Fibroblast of villous mesenchyme (primary cell): ENCODE measurements around the gene KCNJ14. TPM values are rescaled to one million over a fixed set of nuclear protein-coding genes. Genes with fewer than 3 reads are reported as not detected.

Experiments
- DNase-seq: peaks from one replicate; pipeline ENCODE4 v3.0.0-alpha.2; 2010; ENCODE audit warnings: low read depth
- H3K4me3 ChIP-seq: 2 replicates; pipeline ENCODE4 v1.5.1; 2011; ENCODE audit warnings: low read depth, mild to moderate bottlenecking, low read length
- total RNA-seq: library from RNA; depleted of rRNA; stranded (reverse); fragments of >200 nt; gene quantifications from 2 replicates; pipeline ENCODE4 v1.2.3, GENCODE V29; 2012
- TF ChIP-seq, protein P1 (sequence below): IDR thresholded peaks from 2 replicates; pipeline ENCODE4 v1.5.1; 2012; ENCODE audit warnings: low read depth, mild to moderate bottlenecking, low read length; ENCODE audit not compliant: insufficient read depth

KCNJ14 gene
- total RNA-seq, 1 donor, result 0.43 TPM

DNA sequence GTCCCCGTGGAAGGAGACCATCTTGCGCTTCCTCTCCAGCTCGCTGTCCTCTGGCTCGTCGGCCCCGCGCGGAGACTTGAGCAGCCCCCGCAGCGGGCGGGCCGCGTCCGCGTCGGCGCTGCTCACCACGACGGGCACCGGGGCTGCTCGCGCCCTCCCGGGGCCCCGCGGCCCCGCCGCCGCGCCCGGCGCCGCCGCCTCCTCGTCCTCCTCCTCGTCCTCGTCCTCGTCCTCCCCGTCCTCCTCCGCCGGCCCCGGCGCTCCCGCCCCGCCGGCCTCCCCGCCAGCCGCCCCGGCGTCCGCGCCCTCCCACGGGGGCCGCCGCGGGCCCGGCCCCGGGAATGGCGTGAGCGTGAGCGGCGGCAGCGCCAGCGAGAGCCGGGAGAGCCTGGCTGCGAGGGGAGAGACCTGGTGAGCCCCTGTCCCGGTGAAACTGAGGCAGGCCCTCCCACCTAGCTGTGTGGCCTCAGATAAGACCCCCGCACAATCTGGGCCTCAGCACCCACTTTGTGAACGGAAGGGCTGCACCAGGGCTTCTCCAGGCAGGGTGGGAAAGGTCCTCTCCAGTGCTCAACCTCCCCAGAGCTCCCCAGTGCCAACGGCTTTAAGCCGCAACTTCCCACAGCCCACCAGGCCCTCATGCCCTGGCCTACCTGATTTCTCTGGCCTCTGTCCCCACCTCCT, 38.5 kb downstream of the KCNJ14 start:
- TF ChIP-seq, protein P1, sequence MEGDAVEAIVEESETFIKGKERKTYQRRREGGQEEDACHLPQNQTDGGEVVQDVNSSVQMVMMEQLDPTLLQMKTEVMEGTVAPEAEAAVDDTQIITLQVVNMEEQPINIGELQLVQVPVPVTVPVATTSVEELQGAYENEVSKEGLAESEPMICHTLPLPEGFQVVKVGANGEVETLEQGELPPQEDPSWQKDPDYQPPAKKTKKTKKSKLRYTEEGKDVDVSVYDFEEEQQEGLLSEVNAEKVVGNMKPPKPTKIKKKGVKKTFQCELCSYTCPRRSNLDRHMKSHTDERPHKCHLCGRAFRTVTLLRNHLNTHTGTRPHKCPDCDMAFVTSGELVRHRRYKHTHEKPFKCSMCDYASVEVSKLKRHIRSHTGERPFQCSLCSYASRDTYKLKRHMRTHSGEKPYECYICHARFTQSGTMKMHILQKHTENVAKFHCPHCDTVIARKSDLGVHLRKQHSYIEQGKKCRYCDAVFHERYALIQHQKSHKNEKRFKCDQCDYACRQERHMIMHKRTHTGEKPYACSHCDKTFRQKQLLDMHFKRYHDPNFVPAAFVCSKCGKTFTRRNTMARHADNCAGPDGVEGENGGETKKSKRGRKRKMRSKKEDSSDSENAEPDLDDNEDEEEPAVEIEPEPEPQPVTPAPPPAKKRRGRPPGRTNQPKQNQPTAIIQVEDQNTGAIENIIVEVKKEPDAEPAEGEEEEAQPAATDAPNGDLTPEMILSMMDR, result no peak
- H3K4me3 ChIP-seq, result peak overlapping the region; percentile 64
- DNase-seq, result no peak

DNA sequence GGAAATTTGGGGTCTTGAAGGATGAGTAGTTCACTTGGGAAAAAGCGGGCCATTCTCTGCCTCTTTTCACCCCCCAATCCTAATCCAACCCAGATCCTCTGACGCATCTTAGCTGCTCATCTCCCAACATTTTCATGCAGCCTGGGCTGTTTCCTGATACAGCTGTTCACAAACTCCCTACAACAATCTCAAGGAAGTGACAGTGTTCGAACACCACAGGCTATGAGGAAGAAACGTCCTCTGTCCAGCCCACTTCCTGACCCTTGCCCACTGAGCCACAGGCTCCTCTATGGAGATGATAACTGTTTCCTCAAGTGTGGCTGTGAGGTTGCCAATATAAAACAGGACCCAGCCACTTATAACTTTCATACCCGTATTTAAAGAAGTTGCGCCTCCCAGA, 40.0 kb downstream of the KCNJ14 start:
- DNase-seq, result no peak
- H3K4me3 ChIP-seq, result no peak overlapping the region
- TF ChIP-seq, protein P1, result no peak

DNA sequence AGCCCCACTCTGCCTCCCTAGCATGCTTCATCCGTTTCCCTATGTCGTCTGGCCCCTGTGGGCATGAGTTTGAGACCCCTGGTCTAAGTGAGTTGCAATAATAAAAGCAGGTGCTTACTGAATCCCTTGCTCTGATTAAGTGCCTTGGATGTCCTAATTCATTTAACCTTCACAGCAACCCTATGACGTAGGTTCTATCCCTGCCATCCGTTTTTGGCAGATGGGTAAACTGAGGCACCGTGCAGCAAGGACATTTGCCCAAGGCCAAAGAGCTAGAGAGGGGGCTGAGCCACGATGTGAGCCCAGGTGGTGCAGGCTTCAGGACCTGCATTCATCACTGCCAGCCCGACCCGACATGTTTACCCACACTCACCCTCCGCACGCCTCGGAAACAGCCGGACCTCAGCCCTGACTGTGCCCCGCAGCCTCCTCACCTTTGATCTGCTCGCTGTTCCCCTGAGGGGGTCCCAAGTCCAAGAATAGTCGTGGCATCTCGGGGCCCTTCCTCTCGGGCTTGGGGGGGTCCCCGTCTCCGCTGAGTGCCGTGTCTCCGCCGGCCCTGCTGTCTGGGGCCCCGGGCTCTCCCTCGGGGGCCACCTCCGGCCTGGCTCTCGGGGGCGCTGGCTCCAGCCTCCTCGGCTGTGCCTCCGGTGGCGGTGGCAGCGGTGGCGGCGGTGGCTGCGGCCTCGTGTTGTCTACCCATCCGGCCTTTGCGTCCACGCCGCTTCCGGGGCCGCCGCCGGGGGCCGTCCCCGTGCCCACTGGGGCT, 41.8 kb downstream of the KCNJ14 start:
- DNase-seq, result no peak
- H3K4me3 ChIP-seq, result no peak overlapping the region
- TF ChIP-seq, protein P1, result no peak

DNA sequence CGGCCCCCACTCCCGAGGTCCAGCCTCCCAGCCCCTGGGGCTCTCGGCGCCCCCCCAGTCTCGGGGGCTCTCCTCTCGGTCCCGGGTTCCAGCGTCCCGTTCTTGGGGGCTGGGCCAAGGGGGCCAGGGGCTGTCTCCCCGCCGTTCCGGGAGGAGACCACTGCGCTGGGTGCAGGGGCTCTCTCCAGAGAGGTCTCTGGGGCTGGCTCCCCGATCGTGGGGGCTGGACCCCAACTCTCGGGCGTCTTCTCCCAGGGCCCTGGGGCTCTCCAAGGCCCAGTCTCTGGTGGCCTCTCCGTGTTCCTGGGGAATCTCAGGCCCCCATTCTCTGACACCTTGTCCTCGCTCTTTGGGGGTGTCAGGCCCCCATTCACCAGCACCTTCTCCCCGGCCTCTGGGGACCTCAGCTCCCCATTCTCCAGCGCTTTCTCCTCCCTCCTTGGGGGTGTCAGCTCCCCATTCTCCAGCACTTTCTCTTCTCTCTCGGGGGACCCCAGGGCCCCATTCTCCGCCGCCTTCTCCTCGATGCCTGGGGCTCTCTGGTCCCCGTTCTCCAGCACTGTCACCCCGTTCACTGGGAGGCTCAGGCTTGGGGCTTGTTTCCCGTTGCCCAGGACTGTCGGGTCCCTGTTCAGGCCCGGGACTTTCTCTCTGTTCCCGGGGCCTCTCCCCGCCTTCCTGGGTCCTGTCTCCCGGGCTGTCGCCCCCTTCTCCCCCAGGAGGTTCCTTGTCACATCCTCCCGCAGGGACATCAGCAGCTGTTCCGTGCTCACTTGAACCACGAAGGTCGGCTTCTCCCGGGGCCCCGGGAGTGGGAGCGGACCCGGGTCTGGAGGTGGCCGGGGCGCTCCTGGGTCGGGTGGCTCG, 42.6 kb downstream of the KCNJ14 start:
- DNase-seq, result no peak
- TF ChIP-seq, protein P1, result no peak
- no peak overlapping the region for H3K4me3 ChIP-seq

DNA sequence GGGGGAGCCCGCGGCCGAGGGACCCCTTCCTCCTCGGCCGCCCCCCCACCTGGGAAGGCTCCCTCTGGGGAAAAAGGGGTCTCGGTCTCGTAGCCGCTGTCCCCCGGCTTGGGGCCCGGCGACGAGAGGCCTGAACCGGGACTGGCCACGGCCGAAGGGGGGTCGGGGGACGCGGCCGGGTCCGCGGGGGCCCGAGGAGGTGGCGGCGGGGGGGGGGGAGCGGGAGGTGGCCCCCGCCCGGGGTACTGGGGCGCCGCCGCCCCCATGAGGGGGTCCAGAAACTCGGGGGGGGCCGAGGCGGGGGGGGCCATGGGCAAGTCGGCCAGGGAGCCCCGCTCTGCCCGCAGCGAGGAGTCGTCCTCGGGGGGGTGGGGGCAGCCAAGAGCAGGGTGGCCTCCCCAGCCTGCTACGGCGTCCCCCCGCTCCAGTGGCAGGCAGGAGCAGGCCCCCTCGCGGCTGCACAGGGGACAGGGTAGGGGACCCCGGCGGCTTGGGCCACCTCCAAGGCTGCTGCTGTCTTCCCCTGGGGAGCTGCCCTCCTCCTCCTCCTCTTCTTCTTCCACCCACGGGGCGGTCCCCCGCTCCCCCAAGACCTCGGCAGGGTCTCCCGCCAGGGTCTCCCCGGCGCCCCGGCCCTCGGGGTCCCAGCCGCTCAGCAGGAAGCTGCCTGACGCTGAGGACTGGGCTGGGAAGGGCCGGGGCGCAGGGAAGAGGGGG, 43.4 kb downstream of the KCNJ14 start:
- no peak for DNase-seq
- H3K4me3 ChIP-seq, result no peak overlapping the region
- TF ChIP-seq, protein P1, result no peak
